Left ventricle myocardium inferior (tissue), 1 donor: ENCODE data around the gene PPP1R14C. TPM values are rescaled to one million over a fixed set of nuclear protein-coding genes. Genes with fewer than 3 reads are reported as not detected.

Source experiments
- DNase-seq: peaks from one replicate; pipeline ENCODE4 v3.0.0-alpha.2; 2020
- H3K27ac ChIP-seq: fragments of 200-600 bp; replicated peaks from 2 replicates; pipeline ENCODE4 v1.8.0; 2021
- H3K27me3 ChIP-seq: fragments of 200-600 bp; 2 replicates; pipeline ENCODE4 v1.8.0; 2021; ENCODE audit warnings: low read depth
- H3K36me3 ChIP-seq: fragments of 200-600 bp; 2 replicates; pipeline ENCODE4 v1.8.0; 2021
- H3K4me1 ChIP-seq: fragments of 200-600 bp; 2 replicates; pipeline ENCODE4 v1.8.0; 2021
- H3K4me3 ChIP-seq: fragments of 200-600 bp; 2 replicates; pipeline ENCODE4 v1.8.0; 2021; ENCODE audit warnings: mild to moderate bottlenecking, moderate library complexity
- H3K9me3 ChIP-seq: fragments of 200-600 bp; replicated peaks from 2 replicates; pipeline ENCODE4 v1.8.0; 2021
- intact Hi-C: fragments of 100-400 bp; cut with micrococcal nuclease; formaldehyde crosslinking; loops from one replicate; pipeline ENCODE4 v1.11.0; 2022
- total RNA-seq: library from RNA; stranded (reverse); fragmentation: NEBNext Ultra II Directional; extraction: Animal tissue kit (Norgen Biotek cat#: 25700); gene quantifications from one replicate; pipeline ENCODE4 v1.2.1, GENCODE V29; 2021
- TF ChIP-seq, protein P1 (sequence below): fragments of 200-600 bp; IDR thresholded peaks from 2 replicates; pipeline ENCODE4 v1.8.0; 2021; ENCODE audit warnings: antibody characterized with exemption, mild to moderate bottlenecking, borderline replicate concordance
- donor health status: DM: no; HTN: yes; CAD: no; lungs with severe emphysema.

Gene PPP1R14C
- total RNA-seq, 1 donor from 2014 or later, result 116 TPM

DNA sequence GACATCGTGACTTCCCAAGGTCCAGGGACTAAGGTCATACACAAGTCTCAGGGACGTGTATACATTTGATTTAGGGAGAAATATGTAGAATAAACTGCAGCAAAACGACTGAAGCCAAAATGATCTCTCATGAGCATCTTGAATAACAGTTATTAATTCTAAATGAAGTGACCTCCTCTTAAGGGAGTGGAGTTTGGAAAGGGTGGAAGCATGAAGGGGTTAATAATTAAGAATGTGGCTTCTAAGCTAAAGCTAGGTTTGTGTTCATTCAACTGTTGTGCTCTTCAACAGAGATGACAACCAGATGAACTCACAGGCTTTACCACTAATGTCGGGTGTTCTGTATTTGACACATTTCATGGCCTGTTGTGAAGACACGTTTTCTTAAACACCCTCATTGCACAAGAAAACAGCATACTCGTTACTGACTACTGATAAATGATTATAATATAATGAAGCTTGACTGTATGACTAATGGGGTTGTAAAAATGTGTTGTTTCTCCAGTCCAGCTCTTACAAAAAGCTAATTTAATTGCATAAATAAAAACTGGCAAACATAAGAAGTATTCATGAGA, 1.5 kb downstream of the PPP1R14C start:
- no peak for DNase-seq
- Histone ChIP-seq H3K36me3 (no peaks in the 10 kb centered on the region), H3K4me3 (peak overlapping the region; percentile 73), H3K9me3 (no peaks in the 10 kb centered on the region), H3K27me3 (peaks cover 80% of the 10 kb centered on the region), H3K27ac (peak overlapping the region; percentile 80), H3K4me1 (peaks cover 44% of the 10 kb centered on the region)
- TF ChIP-seq, protein P1, sequence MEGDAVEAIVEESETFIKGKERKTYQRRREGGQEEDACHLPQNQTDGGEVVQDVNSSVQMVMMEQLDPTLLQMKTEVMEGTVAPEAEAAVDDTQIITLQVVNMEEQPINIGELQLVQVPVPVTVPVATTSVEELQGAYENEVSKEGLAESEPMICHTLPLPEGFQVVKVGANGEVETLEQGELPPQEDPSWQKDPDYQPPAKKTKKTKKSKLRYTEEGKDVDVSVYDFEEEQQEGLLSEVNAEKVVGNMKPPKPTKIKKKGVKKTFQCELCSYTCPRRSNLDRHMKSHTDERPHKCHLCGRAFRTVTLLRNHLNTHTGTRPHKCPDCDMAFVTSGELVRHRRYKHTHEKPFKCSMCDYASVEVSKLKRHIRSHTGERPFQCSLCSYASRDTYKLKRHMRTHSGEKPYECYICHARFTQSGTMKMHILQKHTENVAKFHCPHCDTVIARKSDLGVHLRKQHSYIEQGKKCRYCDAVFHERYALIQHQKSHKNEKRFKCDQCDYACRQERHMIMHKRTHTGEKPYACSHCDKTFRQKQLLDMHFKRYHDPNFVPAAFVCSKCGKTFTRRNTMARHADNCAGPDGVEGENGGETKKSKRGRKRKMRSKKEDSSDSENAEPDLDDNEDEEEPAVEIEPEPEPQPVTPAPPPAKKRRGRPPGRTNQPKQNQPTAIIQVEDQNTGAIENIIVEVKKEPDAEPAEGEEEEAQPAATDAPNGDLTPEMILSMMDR, result no peak
- intact Hi-C loops, result no loop called here

DNA sequence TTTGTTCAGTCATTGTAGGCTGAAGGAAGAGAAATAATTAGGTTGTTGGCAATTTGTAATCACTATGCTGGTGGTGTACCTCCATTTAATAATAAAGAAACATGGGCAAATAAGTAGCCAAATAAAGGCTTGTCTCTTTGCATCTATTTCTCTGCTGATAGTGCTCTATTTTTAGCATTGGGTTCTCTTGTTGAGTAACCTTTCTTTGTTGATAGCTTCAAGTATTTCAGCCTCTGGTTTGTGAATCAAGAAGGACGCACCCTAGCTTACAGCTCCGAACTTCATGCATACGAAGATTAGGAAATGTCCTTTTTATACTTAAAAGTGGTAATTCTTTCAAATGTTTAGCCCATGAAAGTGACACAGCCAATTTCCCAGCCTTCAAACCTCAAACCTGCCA, 2.6 kb downstream of the PPP1R14C start:
- H3K9me3 ChIP-seq, result no peaks in the 10 kb centered on the region
- H3K4me3 ChIP-seq, result peak overlapping the region; percentile 73
- DNase-seq, result no peak
- TF ChIP-seq, protein P1, result peak; percentile 9
- intact Hi-C loops, result no loop called here
- H3K36me3 ChIP-seq, result no peaks in the 10 kb centered on the region
- peaks cover 80% of the 10 kb centered on the region for H3K27me3 ChIP-seq
- peaks cover 54% of the 10 kb centered on the region for H3K4me1 ChIP-seq
- H3K27ac ChIP-seq, result peak overlapping the region; percentile 80

DNA sequence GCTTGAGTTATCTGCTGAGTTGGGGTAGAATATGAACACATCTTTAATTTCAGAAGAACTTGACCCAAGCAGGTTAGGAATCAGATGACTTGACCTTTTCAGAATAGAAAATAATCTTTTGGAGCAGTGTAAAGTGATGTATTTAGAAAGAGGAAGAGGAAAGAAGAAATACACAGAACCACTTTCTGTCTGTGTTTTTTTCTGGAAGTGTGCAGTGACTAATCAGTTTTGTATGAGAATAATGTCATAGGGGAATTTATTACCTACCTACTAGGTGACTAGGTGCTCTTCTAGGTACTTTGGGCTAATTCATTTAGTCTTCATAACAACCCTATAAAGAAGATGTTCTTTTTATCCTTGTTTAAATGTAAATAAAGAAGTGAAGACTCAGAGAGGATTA, 3.0 kb downstream of the PPP1R14C start:
- Histone ChIP-seq H3K9me3 (no peaks in the 10 kb centered on the region), H3K36me3 (no peaks in the 10 kb centered on the region), H3K27me3 (peaks cover 80% of the 10 kb centered on the region), H3K4me3 (peak overlapping the region; percentile 73), H3K27ac (peak overlapping the region; percentile 80), H3K4me1 (peaks cover 58% of the 10 kb centered on the region)
- intact Hi-C loops, result no loop called here
- TF ChIP-seq, protein P1, result no peak
- no peak for DNase-seq

DNA sequence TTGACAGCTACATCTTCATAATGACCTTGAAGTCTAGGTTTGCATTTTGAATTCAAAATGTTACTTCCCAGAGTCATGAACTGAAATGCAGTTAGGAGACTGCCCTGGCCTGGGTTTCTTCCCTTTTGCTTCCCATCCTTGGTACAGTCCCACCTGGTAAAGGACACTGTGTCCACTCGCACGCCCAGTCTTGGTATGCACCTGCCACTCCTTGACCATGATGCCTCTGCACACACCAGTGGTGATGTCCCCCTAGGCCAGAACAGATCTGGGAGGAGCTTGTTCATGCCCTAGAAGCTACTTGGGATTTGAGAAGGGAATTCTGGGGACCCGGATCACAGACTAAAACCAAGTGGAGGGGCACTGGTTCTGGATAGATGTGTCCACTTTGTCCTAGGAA, 3.6 kb downstream of the PPP1R14C start:
- Histone ChIP-seq H3K27me3 (peaks cover 80% of the 10 kb centered on the region), H3K36me3 (no peaks in the 10 kb centered on the region), H3K9me3 (no peaks in the 10 kb centered on the region), H3K27ac (no peak overlapping the region), H3K4me1 (peaks cover 64% of the 10 kb centered on the region), H3K4me3 (peak overlapping the region; percentile 73)
- TF ChIP-seq, protein P1, result no peak
- DNase-seq, result no peak
- intact Hi-C loops, result no loop called here

DNA sequence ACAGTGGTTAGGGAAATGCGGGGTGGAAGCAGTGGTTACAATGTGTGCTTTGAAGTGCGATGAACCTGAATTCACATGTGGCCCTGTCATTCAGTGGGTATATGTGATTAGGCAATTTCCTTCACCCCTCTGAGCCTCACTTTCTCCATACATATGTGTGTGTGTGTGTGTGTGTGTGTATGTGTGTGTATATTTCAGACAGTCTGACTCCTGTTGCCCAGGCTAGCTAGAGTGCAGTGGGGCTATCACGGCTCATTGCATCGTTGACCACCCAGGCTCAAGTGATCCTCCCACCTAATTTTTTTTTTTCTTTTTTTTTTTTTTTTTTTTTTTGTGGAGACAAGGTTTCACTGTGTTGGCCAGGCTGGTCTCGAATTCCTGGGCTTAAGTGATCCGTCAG, 6.3 kb downstream of the PPP1R14C start:
- TF ChIP-seq, protein P1, result no peak
- Histone ChIP-seq H3K4me3 (no peak overlapping the region), H3K27ac (no peak overlapping the region), H3K4me1 (peaks cover 65% of the 10 kb centered on the region), H3K27me3 (peaks cover 68% of the 10 kb centered on the region), H3K36me3 (no peaks in the 10 kb centered on the region), H3K9me3 (no peaks in the 10 kb centered on the region)
- intact Hi-C loops, result no loop called here
- DNase-seq, result no peak
